CD14-positive monocyte (primary cell): ENCODE measurements around the gene MYL3. TPM values are rescaled to one million over a fixed set of nuclear protein-coding genes. Genes with fewer than 3 reads are reported as not detected.

Experiments
- DNase-seq, 3 donors: peaks; one replicate each; pipeline ENCODE4 v3.0.0-alpha.2; 2011 to 2022
- H2AFZ ChIP-seq: 2 replicates; pipeline ENCODE4 v1.6.0; 2012; ENCODE audit warnings: mild to moderate bottlenecking, low read depth, low read length, inconsistent platforms; ENCODE audit not compliant: insufficient read depth, poor library complexity, severe bottlenecking
- H3K27ac ChIP-seq, 2 donors: 1 replicate in 1 of 2; 2 replicates in 1 of 2; pipeline ENCODE4 v1.5.1; 2012 to 2013; ENCODE audit warnings: low read length in 2 of 2, control low read depth in 1 of 2, inconsistent platforms in 1 of 2, low read depth in 1 of 2, mild to moderate bottlenecking in 1 of 2
- H3K27me3 ChIP-seq, 2 donors: one replicate each; pipeline versions ENCODE4 v1.6.0 to v1.6.1; 2011 to 2013; ENCODE audit warnings: low read length in 2 of 2; ENCODE audit not compliant: control insufficient read depth in 2 of 2, insufficient read depth in 2 of 2
- H3K36me3 ChIP-seq, 2 donors: replicated peaks in 1 of 2; 1 replicate in 1 of 2; 2 replicates in 1 of 2; pipeline versions ENCODE4 v1.5.1 to v1.6.1; 2012 to 2013; ENCODE audit warnings: low read length in 2 of 2, control low read depth in 1 of 2, inconsistent platforms in 1 of 2, mild to moderate bottlenecking in 1 of 2; ENCODE audit not compliant: insufficient read depth in 2 of 2, control insufficient read depth in 1 of 2
- H3K4me1 ChIP-seq, 2 donors: 1 replicate in 1 of 2; 2 replicates in 1 of 2; pipeline versions ENCODE4 v1.5.1 to v1.6.1; 2012 to 2013; ENCODE audit warnings: low read length in 2 of 2, control low read depth in 1 of 2, inconsistent platforms in 1 of 2, mild to moderate bottlenecking in 1 of 2, moderate library complexity in 1 of 2; ENCODE audit not compliant: insufficient read depth in 2 of 2, control insufficient read depth in 1 of 2
- H3K4me2 ChIP-seq: replicated peaks from 2 replicates; pipeline ENCODE3; 2012; ENCODE audit warnings: low read length, moderate library complexity, mild to moderate bottlenecking; ENCODE audit not compliant: poor library complexity, severe bottlenecking; ENCODE audit errors: extremely low read depth
- H3K4me3 ChIP-seq, 3 experiments: fragments of 200-600 bp in 1 of 3; sonication (generic) in 1 of 3; replicated peaks in 1 of 3; 1 replicate in 2 of 3; 2 replicates in 1 of 3; pipeline ENCODE4 v1.5.1; 2011 to 2013; ENCODE audit warnings: low read length in 3 of 3, mild to moderate bottlenecking in 3 of 3, control low read depth in 2 of 3, low read depth in 2 of 3, inconsistent platforms in 1 of 3, moderate library complexity in 1 of 3
- H3K79me2 ChIP-seq: 2 replicates; pipeline ENCODE4 v1.6.0; 2012; ENCODE audit warnings: mild to moderate bottlenecking, control low read depth, inconsistent platforms, low read length, moderate library complexity; ENCODE audit not compliant: insufficient read depth
- H3K9ac ChIP-seq: 2 replicates; pipeline ENCODE4 v1.6.0; 2017; ENCODE audit warnings: low read length, mild to moderate bottlenecking; ENCODE audit not compliant: insufficient read depth, poor library complexity, severe bottlenecking
- H3K9me3 ChIP-seq, 2 donors: replicated peaks in 1 of 2; 1 replicate in 1 of 2; 2 replicates in 1 of 2; pipeline versions ENCODE4 v1.5.1 to v1.6.1; 2012 to 2013; ENCODE audit warnings: low read length in 2 of 2, control low read depth in 1 of 2; ENCODE audit not compliant: control insufficient read depth in 1 of 2, insufficient read depth in 1 of 2
- H4K20me1 ChIP-seq: 2 replicates; pipeline ENCODE4 v1.6.0; 2012; ENCODE audit warnings: mild to moderate bottlenecking, low read length, control low read depth, moderate library complexity; ENCODE audit not compliant: insufficient read depth
- H3K27ac Mint-ChIP-seq, 7 donors: one replicate each; pipeline ENCODE4 v1.8.0; 2020; ENCODE audit warnings: mild to moderate bottlenecking in 7 of 7, mixed read lengths in 7 of 7, moderate library complexity in 6 of 7, inconsistent platforms in 2 of 7
- H3K27me3 Mint-ChIP-seq, 3 donors: one replicate each; pipeline ENCODE4 v1.8.0; 2021 to 2022; ENCODE audit warnings: low read depth in 3 of 3, mild to moderate bottlenecking in 3 of 3, mixed read lengths in 3 of 3, moderate library complexity in 3 of 3, inconsistent platforms in 1 of 3
- H3K36me3 Mint-ChIP-seq, 2 donors: one replicate each; pipeline ENCODE4 v1.8.0; 2020; ENCODE audit warnings: mixed read lengths in 2 of 2, inconsistent platforms in 1 of 2, mild to moderate bottlenecking in 1 of 2
- H3K4me1 Mint-ChIP-seq: one replicate; pipeline ENCODE4 v1.8.0; 2020; ENCODE audit warnings: mild to moderate bottlenecking, mixed read lengths
- H3K4me3 Mint-ChIP-seq, 2 donors: one replicate each; pipeline ENCODE4 v1.8.0; 2020; ENCODE audit warnings: mild to moderate bottlenecking in 2 of 2, mixed read lengths in 2 of 2, moderate library complexity in 1 of 2
- H3K9me3 Mint-ChIP-seq, 7 donors: one replicate each; pipeline ENCODE4 v1.8.0; 2020 to 2022; ENCODE audit warnings: mixed read lengths in 7 of 7, mild to moderate bottlenecking in 6 of 7, moderate library complexity in 6 of 7, inconsistent platforms in 2 of 7
- WGBS: methylation state at CpG from one replicate; pipeline ENCODE4 v1.1.5; 2013; ENCODE audit warnings: missing lambda C conversion rate; ENCODE audit not compliant: insufficient coverage; 5-methylcytosine and 5-hydroxymethylcytosine counted together
- intact Hi-C, 2 donors: fragments of 100-400 bp; cut with micrococcal nuclease; formaldehyde crosslinking; loops; one replicate each; pipeline versions ENCODE4 v1.15.0 to v1.15.1; 2023
- polyA plus RNA-seq, 3 donors: library from polyadenylated mRNA; depleted of rRNA in 1 of 3; unstranded in 2 of 3; stranded (reverse) in 1 of 3; fragments of 300-500 nt in 2 of 3; fragments of >200 nt in 1 of 3; fragmentation: Illumina TruSeq in 2 of 3; gene quantifications; 1 replicate in 2 of 3; 2 replicates in 1 of 3; pipeline ENCODE4 v1.2.3, GENCODE V29; 2012 to 2021
- TF ChIP-seq, protein P1 (sequence below): fragments of 200-600 bp; IDR thresholded peaks from one replicate; pipeline ENCODE4 v1.8.0; 2022; ENCODE audit warnings: antibody characterized with exemption, mild to moderate bottlenecking

MYL3 gene
- polyA plus RNA-seq, 3 donors, result not detected

DNA sequence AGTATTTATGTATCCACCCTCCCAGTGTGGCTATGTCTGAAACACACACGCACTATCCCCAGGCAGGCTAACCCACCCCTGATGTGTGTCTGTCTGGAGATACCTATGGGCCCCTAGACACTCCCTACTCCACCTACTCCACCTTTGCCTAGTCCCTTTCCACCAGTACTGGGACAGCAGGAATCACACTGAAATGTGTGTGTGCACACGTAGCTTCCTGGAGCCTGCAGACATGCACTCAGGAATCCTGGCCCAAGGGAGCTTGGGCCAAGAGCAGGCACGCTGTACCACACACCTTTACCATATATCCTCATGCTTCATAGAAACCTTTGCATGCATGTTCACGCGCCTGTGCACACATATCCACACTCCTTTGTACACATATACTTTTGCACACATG is 7.4 kb upstream of the MYL3 start:
- WGBS, result 97% methylated on average over 5 of the region's 5 CpGs
- H3K27ac Mint-ChIP-seq, result peak overlapping the region in 1 of 7 donors; percentile 48
- peaks cover 0 to 2% (median 0%) of the 10 kb centered on the region in 7 donors for H3K9me3 Mint-ChIP-seq

DNA sequence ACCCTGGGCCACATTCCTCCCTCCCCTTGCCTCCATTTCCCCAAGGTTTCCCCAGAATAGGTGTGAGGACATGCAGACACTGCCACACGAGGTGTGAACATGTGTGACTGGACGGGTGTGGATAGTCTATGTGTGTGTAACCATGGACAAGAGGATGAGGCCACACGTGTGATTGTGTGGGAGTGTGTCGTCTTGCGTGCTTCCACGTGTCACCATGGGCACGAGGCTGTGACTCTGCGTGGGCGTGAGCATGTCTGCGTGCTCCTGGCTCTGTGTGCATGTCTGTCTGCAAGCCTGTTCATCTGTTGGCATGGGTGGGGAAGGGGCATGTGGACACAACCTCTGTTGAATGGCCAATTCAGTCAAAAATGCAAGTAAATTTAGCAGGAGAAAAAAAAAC is 6.2 kb upstream of the MYL3 start:
- H3K4me3 ChIP-seq, result no peak overlapping the region
- H3K36me3 ChIP-seq, result no peaks in the 10 kb centered on the region
- Mint-ChIP-seq H3K36me3 (no peaks in the 10 kb centered on the region), H3K4me1 (peaks cover 25% of the 10 kb centered on the region), H3K9me3 (peaks cover 0 to under 1% (median 0%) of the 10 kb centered on the region in 7 donors), H3K27ac (peak overlapping the region in 1 of 7 donors; percentile 15), H3K27me3 (peaks cover 3 to 20% (median 14%) of the 10 kb centered on the region in 3 donors), H3K4me3 (no peak overlapping the region)
- no peak overlapping the region for H3K27ac ChIP-seq
- no peak for DNase-seq
- H3K27me3 ChIP-seq, result peaks cover 0 to 5% of the 10 kb centered on the region in 2 donors
- no peaks in the 10 kb centered on the region for H3K79me2 ChIP-seq
- 97% methylated on average over 7 of the region's 10 CpGs for WGBS
- H4K20me1 ChIP-seq, result no peaks in the 10 kb centered on the region
- peaks cover 14% of the 10 kb centered on the region in 2 donors for H3K4me1 ChIP-seq
- H3K4me2 ChIP-seq, result no peak overlapping the region
- no peak overlapping the region for H2AFZ ChIP-seq
- H3K9ac ChIP-seq, result no peak overlapping the region
- intact Hi-C loops, result loop anchor here (5.0 to 10.0 kb wide), 2 partner anchors 38 to 445 kb away; no protein-coding TSS in a partner anchor
- TF ChIP-seq, protein P1, sequence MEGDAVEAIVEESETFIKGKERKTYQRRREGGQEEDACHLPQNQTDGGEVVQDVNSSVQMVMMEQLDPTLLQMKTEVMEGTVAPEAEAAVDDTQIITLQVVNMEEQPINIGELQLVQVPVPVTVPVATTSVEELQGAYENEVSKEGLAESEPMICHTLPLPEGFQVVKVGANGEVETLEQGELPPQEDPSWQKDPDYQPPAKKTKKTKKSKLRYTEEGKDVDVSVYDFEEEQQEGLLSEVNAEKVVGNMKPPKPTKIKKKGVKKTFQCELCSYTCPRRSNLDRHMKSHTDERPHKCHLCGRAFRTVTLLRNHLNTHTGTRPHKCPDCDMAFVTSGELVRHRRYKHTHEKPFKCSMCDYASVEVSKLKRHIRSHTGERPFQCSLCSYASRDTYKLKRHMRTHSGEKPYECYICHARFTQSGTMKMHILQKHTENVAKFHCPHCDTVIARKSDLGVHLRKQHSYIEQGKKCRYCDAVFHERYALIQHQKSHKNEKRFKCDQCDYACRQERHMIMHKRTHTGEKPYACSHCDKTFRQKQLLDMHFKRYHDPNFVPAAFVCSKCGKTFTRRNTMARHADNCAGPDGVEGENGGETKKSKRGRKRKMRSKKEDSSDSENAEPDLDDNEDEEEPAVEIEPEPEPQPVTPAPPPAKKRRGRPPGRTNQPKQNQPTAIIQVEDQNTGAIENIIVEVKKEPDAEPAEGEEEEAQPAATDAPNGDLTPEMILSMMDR, result no peak
- H3K9me3 ChIP-seq, result no peaks in the 10 kb centered on the region

More for the DNA sequence above, 7.4 kb upstream of the MYL3 start:
- Mint-ChIP-seq H3K36me3 (no peaks in the 10 kb centered on the region), H3K4me1 (peaks cover 14% of the 10 kb centered on the region), H3K27me3 (peaks cover 3 to 28% (median 16%) of the 10 kb centered on the region in 3 donors), H3K4me3 (no peak overlapping the region)
- H3K36me3 ChIP-seq, result no peaks in the 10 kb centered on the region
- H3K4me3 ChIP-seq, result no peak overlapping the region
- H3K4me1 ChIP-seq, result peaks cover 2% of the 10 kb centered on the region in 2 donors
- H3K27ac ChIP-seq, result no peak overlapping the region
- no peak for DNase-seq
- intact Hi-C loops, result no loop called here
- H3K27me3 ChIP-seq, result peaks cover 0 to 6% of the 10 kb centered on the region in 2 donors
- no peak overlapping the region for H2AFZ ChIP-seq
- H3K4me2 ChIP-seq, result no peak overlapping the region
- no peaks in the 10 kb centered on the region for H4K20me1 ChIP-seq
- H3K79me2 ChIP-seq, result no peaks in the 10 kb centered on the region
- TF ChIP-seq, protein P1, result no peak
- H3K9me3 ChIP-seq, result no peaks in the 10 kb centered on the region
- no peak overlapping the region for H3K9ac ChIP-seq
